Prostate gland (tissue), 2 donors: ENCODE results near the gene FARS2.

ENCODE experiments used
- POLR2A ChIP-seq: fragments of 450-650 bp; IDR thresholded peaks from one replicate; pipeline ENCODE4 v1.6.1; 2016; ENCODE audit warnings: antibody characterized with exemption, mild to moderate bottlenecking
- TF ChIP-seq, protein P1 (sequence below), 4 experiments: fragments of 200-600 bp in 2 of 4; fragments of 450-650 bp in 2 of 4; sonication (generic) in 2 of 4; IDR thresholded peaks; 1 replicate in 3 of 4; 2 replicates in 1 of 4; pipeline ENCODE4 v1.5.1; 2016 to 2019; ENCODE audit warnings: antibody characterized with exemption in 4 of 4, mild to moderate bottlenecking in 2 of 4, moderate library complexity in 2 of 4

DNA sequence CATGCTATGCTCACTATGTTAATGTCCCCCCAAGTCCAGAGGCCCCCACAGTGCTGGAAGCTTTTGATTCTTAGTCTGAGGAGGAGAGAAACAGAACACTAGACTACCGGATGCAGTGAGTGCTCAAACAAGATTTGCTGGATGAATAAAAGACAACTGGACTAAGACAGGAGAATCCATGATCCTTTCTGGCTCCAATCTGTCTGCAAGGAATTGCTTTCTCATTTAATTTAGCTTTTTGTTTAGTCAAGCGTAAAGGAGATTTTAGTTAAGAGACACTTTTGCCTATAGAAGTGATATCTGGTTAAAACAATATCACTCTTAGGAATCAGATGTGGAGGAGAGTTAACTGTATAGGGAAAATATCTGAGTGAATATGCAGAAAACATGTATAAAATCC, 14.1 kb upstream of the FARS2 start:
- TF ChIP-seq POLR2A = no peak
- TF ChIP-seq, protein P1, sequence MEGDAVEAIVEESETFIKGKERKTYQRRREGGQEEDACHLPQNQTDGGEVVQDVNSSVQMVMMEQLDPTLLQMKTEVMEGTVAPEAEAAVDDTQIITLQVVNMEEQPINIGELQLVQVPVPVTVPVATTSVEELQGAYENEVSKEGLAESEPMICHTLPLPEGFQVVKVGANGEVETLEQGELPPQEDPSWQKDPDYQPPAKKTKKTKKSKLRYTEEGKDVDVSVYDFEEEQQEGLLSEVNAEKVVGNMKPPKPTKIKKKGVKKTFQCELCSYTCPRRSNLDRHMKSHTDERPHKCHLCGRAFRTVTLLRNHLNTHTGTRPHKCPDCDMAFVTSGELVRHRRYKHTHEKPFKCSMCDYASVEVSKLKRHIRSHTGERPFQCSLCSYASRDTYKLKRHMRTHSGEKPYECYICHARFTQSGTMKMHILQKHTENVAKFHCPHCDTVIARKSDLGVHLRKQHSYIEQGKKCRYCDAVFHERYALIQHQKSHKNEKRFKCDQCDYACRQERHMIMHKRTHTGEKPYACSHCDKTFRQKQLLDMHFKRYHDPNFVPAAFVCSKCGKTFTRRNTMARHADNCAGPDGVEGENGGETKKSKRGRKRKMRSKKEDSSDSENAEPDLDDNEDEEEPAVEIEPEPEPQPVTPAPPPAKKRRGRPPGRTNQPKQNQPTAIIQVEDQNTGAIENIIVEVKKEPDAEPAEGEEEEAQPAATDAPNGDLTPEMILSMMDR (IDR thresholded peaks at IDR 0.05) = no peak
